Body of pancreas (tissue), 4 donors: Measurements from ENCODE around the gene OSER1. TPM values are rescaled to one million over a fixed set of nuclear protein-coding genes. Genes with fewer than 3 reads are reported as not detected.

ENCODE experiments used
- ATAC-seq: fragments of 150-250 bp; one replicate; pipeline ENCODE4 v1.9.1; 2016
- DNase-seq, 4 donors: peaks; one replicate each; pipeline ENCODE4 v3.0.0-alpha.2; 2019
- H3K27ac ChIP-seq, 4 donors: fragments of 200-600 bp; sonication (generic); 1 replicate in 3 of 4; 2 replicates in 1 of 4; pipeline versions ENCODE4 v1.5.1 to v1.6.1; 2016 to 2019; ENCODE audit warnings: mild to moderate bottlenecking in 1 of 4, mixed read lengths in 1 of 4, moderate library complexity in 1 of 4
- H3K27me3 ChIP-seq, 2 donors: fragments of 200-600 bp; sonication (generic); one replicate each; pipeline ENCODE4 v1.6.0; 2016; ENCODE audit warnings: mild to moderate bottlenecking in 1 of 2
- H3K36me3 ChIP-seq, 2 donors: fragments of 200-600 bp; sonication (generic); replicated peaks in 1 of 2; 2 replicates each; pipeline ENCODE4 v1.5.1; 2016; ENCODE audit warnings: low read depth in 2 of 2; ENCODE audit not compliant: insufficient read depth in 1 of 2
- H3K4me1 ChIP-seq: fragments of 200-600 bp; sonication (generic); one replicate; pipeline ENCODE4 v1.6.0; 2016
- H3K4me3 ChIP-seq, 2 donors: fragments of 200-600 bp; sonication (generic); 1 replicate in 1 of 2; 2 replicates in 1 of 2; pipeline ENCODE4 v1.5.1; 2016 to 2019
- H3K9me3 ChIP-seq, 3 donors: fragments of 200-600 bp; sonication (generic); 1 replicate in 2 of 3; 2 replicates in 1 of 3; pipeline ENCODE4 v1.5.1; 2016
- CTCF ChIP-seq, 7 experiments: fragments of 450-650 bp in 4 of 7; fragments of 200-600 bp in 3 of 7; sonication (generic) in 3 of 7; IDR thresholded peaks; one replicate each; pipeline ENCODE4 v1.5.1; 2016 to 2019; ENCODE audit warnings: antibody characterized with exemption in 7 of 7
- POLR2A ChIP-seq, 3 donors: fragments of 450-650 bp; IDR thresholded peaks; one replicate each; pipeline ENCODE4 v1.6.1; 2016; ENCODE audit warnings: antibody characterized with exemption in 3 of 3, mild to moderate bottlenecking in 2 of 3
- WGBS, 2 donors: methylation state at CpG; one replicate each; pipeline ENCODE4 v1.1.5; 2017; 5-methylcytosine and 5-hydroxymethylcytosine counted together
- intact Hi-C: fragments of 100-400 bp; cut with DNase I; formaldehyde crosslinking; loops from one replicate; pipeline ENCODE4 v1.15.1; 2023
- total RNA-seq, 2 donors: library from RNA; depleted of rRNA; stranded (reverse); fragments of >200 nt; gene quantifications; one replicate each; pipeline ENCODE4 v1.1.0, GENCODE V29; 2016

OSER1 gene
- total RNA-seq, 2 donors from 2014 or later, result 2.0 to 17.1 TPM

- Histone ChIP-seq H3K4me1 (no peaks in the 10 kb centered on the region), H3K27ac (no peak overlapping the region)
These were observed 38.0 kb downstream of the OSER1 start for GRCh38 chr20:44172572-44172950.

GRCh38 chr20:44171775-44172571, 38.6 kb downstream of the OSER1 start:
- no peak overlapping the region for H3K27ac ChIP-seq

More at GRCh38 chr20:44172572-44172950, 38.0 kb downstream of the OSER1 start:
- DNase-seq, result no peak
- TF ChIP-seq CTCF (IDR thresholded peaks at IDR 0.05), result no peak
- no peak for TF ChIP-seq POLR2A (IDR thresholded peaks at IDR 0.05)
- no peak for ATAC-seq
- peaks cover 0 to 4% of the 10 kb centered on the region in 2 donors for H3K27me3 ChIP-seq
- H3K9me3 ChIP-seq, result no peaks in the 10 kb centered on the region
- intact Hi-C loops, result no loop called here
- no peaks in the 10 kb centered on the region for H3K36me3 ChIP-seq
- WGBS, 2 donors, result 61 to 65% methylated on average over 2 of the region's 2 CpGs
- no peak overlapping the region for H3K4me3 ChIP-seq

GRCh38 chr20:44170816-44171410, 39.7 kb downstream of the OSER1 start:
- Histone ChIP-seq H3K36me3 (no peaks in the 10 kb centered on the region), H3K9me3 (no peaks in the 10 kb centered on the region), H3K4me1 (no peaks in the 10 kb centered on the region), H3K4me3 (no peak overlapping the region), H3K27ac (no peak overlapping the region), H3K27me3 (peaks cover 0 to 4% of the 10 kb centered on the region in 2 donors)
- ATAC-seq (no peak), DNase-seq (no peak)
- 54 to 59% methylated on average over 7 of the region's 7 CpGs for WGBS, 2 donors
- intact Hi-C loops, result no loop called here
- no peak for TF ChIP-seq POLR2A (IDR thresholded peaks at IDR 0.05)
- no peak for TF ChIP-seq CTCF (IDR thresholded peaks at IDR 0.05)

More at GRCh38 chr20:44171775-44172571, 38.6 kb downstream of the OSER1 start:
- Histone ChIP-seq H3K4me1 (no peaks in the 10 kb centered on the region), H3K9me3 (no peaks in the 10 kb centered on the region), H3K27me3 (peaks cover 0 to 4% of the 10 kb centered on the region in 2 donors), H3K4me3 (no peak overlapping the region), H3K36me3 (no peaks in the 10 kb centered on the region)
- intact Hi-C loops, result no loop called here
- no peak for DNase-seq
- TF ChIP-seq CTCF (IDR thresholded peaks at IDR 0.05), result no peak
- TF ChIP-seq POLR2A (IDR thresholded peaks at IDR 0.05), result no peak
- ATAC-seq, result no peak
- WGBS, 2 donors, result 50 to 51% methylated on average over 6 of the region's 6 CpGs

- no peaks in the 10 kb centered on the region for H3K36me3 ChIP-seq
- H3K4me1 ChIP-seq, result no peaks in the 10 kb centered on the region
- H3K4me3 ChIP-seq, result no peak overlapping the region
- no peak for ATAC-seq
- intact Hi-C loops, result no loop called here
- no peak overlapping the region for H3K27ac ChIP-seq
- no peak for DNase-seq
- TF ChIP-seq CTCF (IDR thresholded peaks at IDR 0.05), result no peak
- no peak for TF ChIP-seq POLR2A (IDR thresholded peaks at IDR 0.05)
- WGBS, 2 donors, result 70 to 81% methylated on average over 3 of the region's 3 CpGs
- peaks cover 0 to 4% of the 10 kb centered on the region in 2 donors for H3K27me3 ChIP-seq
- H3K9me3 ChIP-seq, result no peaks in the 10 kb centered on the region
These were observed 42.8 kb downstream of the OSER1 start for GRCh38 chr20:44167736-44168135.
